Measurements from ENCODE around the gene ATP6V1E1. TPM values are rescaled to one million over a fixed set of nuclear protein-coding genes. Genes with fewer than 3 reads are reported as not detected.

The ATP6V1E1 gene
- total and polyA plus RNA-seq, 9 of the 15 experiments (the other 6 are each of a cell fraction or from before 2014, with no cell fraction given), result 122 to 249 (median 179) TPM

- TF ChIP-seq CHD7 (IDR thresholded peaks at IDR 0.05; ENCODE audit: low read depth, low read length) (no peak), ZNF197 (CRISPR knock-in tag; IDR thresholded peaks at IDR 0.05; ENCODE audit: low read depth) (peak; percentile 35; the same call in 1 of the 2 replicates), CBX1 (IDR thresholded peaks at IDR 0.05; ENCODE audit: low read depth) (peak; percentile 70), ZNF609 (CRISPR knock-in tag; IDR thresholded peaks at IDR 0.05; ENCODE audit: borderline replicate concordance) (0 out of 2 replicates have a peak, but pooled peaks have one; percentile 77), TCF7 (IDR thresholded peaks at IDR 0.05; ENCODE audit: borderline replicate concordance) (peak; percentile 39; the same call in 1 of the 2 replicates), FOXP4 (CRISPR knock-in tag; IDR thresholded peaks at IDR 0.05; ENCODE audit: borderline replicate concordance) (peak; percentile 60; the same call in 1 of the 2 replicates), GTF2E2 (tag; IDR thresholded peaks at IDR 0.05) (peak; percentile 99)
These were observed 10.1 kb upstream of the ATP6V1E1 start, which contains the start of gene BCL2L13 (continued) for GRCh38 chr22:17638432-17639246.
